ENCODE measurements around the gene PATJ.

PATJ gene

GRCh38 chr1:62045574-62045973, 303.3 kb downstream of the PATJ start:
- no peak overlapping the region for H3K9ac ChIP-seq (ENCODE audit: low read length in 2 of 2)
- no peaks in the 10 kb centered on the region for H3K9me3 ChIP-seq (ENCODE audit: control insufficient read depth in 2 of 2, low read length in 2 of 2)
- H3K36me3 ChIP-seq (ENCODE audit: control insufficient read depth in 2 of 2, insufficient read depth in 2 of 2, low read length in 2 of 2) = no peaks in the 10 kb centered on the region
- no peak overlapping the region for H3K4me3 ChIP-seq (ENCODE audit: low read length in 2 of 2)
- peaks cover 2% of the 10 kb centered on the region for H3K4me1 ChIP-seq (ENCODE audit: control insufficient read depth, insufficient read depth, low read length)
- no peak overlapping the region for H3K27ac ChIP-seq (ENCODE audit: low read length)
- H3K27me3 ChIP-seq (ENCODE audit: control insufficient read depth in 1 of 2, insufficient read depth in 2 of 2, low read length in 2 of 2) = no peaks in the 10 kb centered on the region

GRCh38 chr1:62046927-62047326, 304.6 kb downstream of the PATJ start:
- Histone ChIP-seq H3K4me1 (ENCODE audit: control insufficient read depth, insufficient read depth, low read length) (peaks cover 2% of the 10 kb centered on the region), H3K36me3 (ENCODE audit: control insufficient read depth in 2 of 2, insufficient read depth in 2 of 2, low read length in 2 of 2) (peaks cover 0 to 2% of the 10 kb centered on the region in 2 donors), H3K9me3 (ENCODE audit: control insufficient read depth in 2 of 2, low read length in 2 of 2) (no peaks in the 10 kb centered on the region), H3K27ac (ENCODE audit: low read length) (no peak overlapping the region), H3K9ac (ENCODE audit: low read length in 2 of 2) (no peak overlapping the region), H3K27me3 (ENCODE audit: control insufficient read depth in 1 of 2, insufficient read depth in 2 of 2, low read length in 2 of 2) (no peaks in the 10 kb centered on the region), H3K4me3 (ENCODE audit: low read length in 2 of 2) (no peak overlapping the region)

GRCh38 chr1:62050165-62050564, 307.9 kb downstream of the PATJ start:
- Histone ChIP-seq H3K9me3 (ENCODE audit: control insufficient read depth in 2 of 2, low read length in 2 of 2) (no peaks in the 10 kb centered on the region), H3K36me3 (ENCODE audit: control insufficient read depth in 2 of 2, insufficient read depth in 2 of 2, low read length in 2 of 2) (peaks cover 0 to 2% of the 10 kb centered on the region in 2 donors), H3K27me3 (ENCODE audit: control insufficient read depth in 1 of 2, insufficient read depth in 2 of 2, low read length in 2 of 2) (no peaks in the 10 kb centered on the region), H3K9ac (ENCODE audit: low read length in 2 of 2) (no peak overlapping the region), H3K4me3 (ENCODE audit: low read length in 2 of 2) (no peak overlapping the region), H3K27ac (ENCODE audit: low read length) (no peak overlapping the region), H3K4me1 (ENCODE audit: control insufficient read depth, insufficient read depth, low read length) (peaks cover 2% of the 10 kb centered on the region)

- Histone ChIP-seq H3K36me3 (ENCODE audit: control insufficient read depth in 2 of 2, insufficient read depth in 2 of 2, low read length in 2 of 2) (peaks cover 0 to 2% of the 10 kb centered on the region in 2 donors), H3K27ac (ENCODE audit: low read length) (no peak overlapping the region), H3K9me3 (ENCODE audit: control insufficient read depth in 2 of 2, low read length in 2 of 2) (no peaks in the 10 kb centered on the region), H3K4me1 (ENCODE audit: control insufficient read depth, insufficient read depth, low read length) (no peaks in the 10 kb centered on the region), H3K27me3 (ENCODE audit: control insufficient read depth in 1 of 2, insufficient read depth in 2 of 2, low read length in 2 of 2) (no peaks in the 10 kb centered on the region), H3K9ac (ENCODE audit: low read length in 2 of 2) (no peak overlapping the region), H3K4me3 (ENCODE audit: low read length in 2 of 2) (no peak overlapping the region)
These were observed 310.7 kb downstream of the PATJ start for GRCh38 chr1:62052946-62053345.

- no peaks in the 10 kb centered on the region for H3K27me3 ChIP-seq (ENCODE audit: control insufficient read depth in 1 of 2, insufficient read depth in 2 of 2, low read length in 2 of 2)
- no peaks in the 10 kb centered on the region for H3K9me3 ChIP-seq (ENCODE audit: control insufficient read depth in 2 of 2, low read length in 2 of 2)
- H3K4me3 ChIP-seq (ENCODE audit: low read length in 2 of 2) = no peak overlapping the region
- H3K27ac ChIP-seq (ENCODE audit: low read length) = no peak overlapping the region
- H3K36me3 ChIP-seq (ENCODE audit: control insufficient read depth in 2 of 2, insufficient read depth in 2 of 2, low read length in 2 of 2) = peaks cover 0 to 2% of the 10 kb centered on the region in 2 donors
- no peak overlapping the region for H3K9ac ChIP-seq (ENCODE audit: low read length in 2 of 2)
- H3K4me1 ChIP-seq (ENCODE audit: control insufficient read depth, insufficient read depth, low read length) = no peaks in the 10 kb centered on the region
These were observed 311.9 kb downstream of the PATJ start for GRCh38 chr1:62054188-62054587.

- no peak overlapping the region for H3K27ac ChIP-seq (ENCODE audit: low read length)
- H3K9me3 ChIP-seq (ENCODE audit: control insufficient read depth in 2 of 2, low read length in 2 of 2) = no peaks in the 10 kb centered on the region
- no peak overlapping the region for H3K4me3 ChIP-seq (ENCODE audit: low read length in 2 of 2)
- H3K36me3 ChIP-seq (ENCODE audit: control insufficient read depth in 2 of 2, insufficient read depth in 2 of 2, low read length in 2 of 2) = no peaks in the 10 kb centered on the region
- H3K27me3 ChIP-seq (ENCODE audit: control insufficient read depth in 1 of 2, insufficient read depth in 2 of 2, low read length in 2 of 2) = no peaks in the 10 kb centered on the region
- no peak overlapping the region for H3K9ac ChIP-seq (ENCODE audit: low read length in 2 of 2)
- no peaks in the 10 kb centered on the region for H3K4me1 ChIP-seq (ENCODE audit: control insufficient read depth, insufficient read depth, low read length)
These were observed 314.9 kb downstream of the PATJ start for GRCh38 chr1:62057230-62057629.

GRCh38 chr1:62057641-62058290, 315.5 kb downstream of the PATJ start:
- no peaks in the 10 kb centered on the region for H3K27me3 ChIP-seq (ENCODE audit: control insufficient read depth in 1 of 2, insufficient read depth in 2 of 2, low read length in 2 of 2)
- no peak overlapping the region for H3K4me3 ChIP-seq (ENCODE audit: low read length in 2 of 2)
- no peak overlapping the region for H3K27ac ChIP-seq (ENCODE audit: low read length)
- no peaks in the 10 kb centered on the region for H3K9me3 ChIP-seq (ENCODE audit: control insufficient read depth in 2 of 2, low read length in 2 of 2)
- H3K4me1 ChIP-seq (ENCODE audit: control insufficient read depth, insufficient read depth, low read length) = no peaks in the 10 kb centered on the region
- H3K9ac ChIP-seq (ENCODE audit: low read length in 2 of 2) = no peak overlapping the region
- H3K36me3 ChIP-seq (ENCODE audit: control insufficient read depth in 2 of 2, insufficient read depth in 2 of 2, low read length in 2 of 2) = no peaks in the 10 kb centered on the region

- Histone ChIP-seq H3K27ac (ENCODE audit: low read length) (no peak overlapping the region), H3K36me3 (ENCODE audit: control insufficient read depth in 2 of 2, insufficient read depth in 2 of 2, low read length in 2 of 2) (no peaks in the 10 kb centered on the region), H3K9me3 (ENCODE audit: control insufficient read depth in 2 of 2, low read length in 2 of 2) (no peaks in the 10 kb centered on the region), H3K27me3 (ENCODE audit: control insufficient read depth in 1 of 2, insufficient read depth in 2 of 2, low read length in 2 of 2) (no peaks in the 10 kb centered on the region), H3K9ac (ENCODE audit: low read length in 2 of 2) (no peak overlapping the region), H3K4me3 (ENCODE audit: low read length in 2 of 2) (no peak overlapping the region), H3K4me1 (ENCODE audit: control insufficient read depth, insufficient read depth, low read length) (no peaks in the 10 kb centered on the region)
These were observed 316.7 kb downstream of the PATJ start for GRCh38 chr1:62058956-62059355.

- H3K4me1 ChIP-seq (ENCODE audit: control insufficient read depth, insufficient read depth, low read length) = no peaks in the 10 kb centered on the region
- H3K27ac ChIP-seq (ENCODE audit: low read length) = no peak overlapping the region
- H3K9me3 ChIP-seq (ENCODE audit: control insufficient read depth in 2 of 2, low read length in 2 of 2) = peaks cover 0 to 4% of the 10 kb centered on the region in 2 donors
- no peak overlapping the region for H3K4me3 ChIP-seq (ENCODE audit: low read length in 2 of 2)
- no peaks in the 10 kb centered on the region for H3K36me3 ChIP-seq (ENCODE audit: control insufficient read depth in 2 of 2, insufficient read depth in 2 of 2, low read length in 2 of 2)
- H3K9ac ChIP-seq (ENCODE audit: low read length in 2 of 2) = no peak overlapping the region
- H3K27me3 ChIP-seq (ENCODE audit: control insufficient read depth in 1 of 2, insufficient read depth in 2 of 2, low read length in 2 of 2) = no peaks in the 10 kb centered on the region
These were observed 319.8 kb downstream of the PATJ start for GRCh38 chr1:62062087-62062486.

- no peak overlapping the region for H3K9ac ChIP-seq (ENCODE audit: low read length in 2 of 2)
These were observed 322.6 kb downstream of the PATJ start for GRCh38 chr1:62064829-62065407.

GRCh38 chr1:62066713-62067112, 324.4 kb downstream of the PATJ start:
- no peak overlapping the region for H3K9ac ChIP-seq (ENCODE audit: low read length in 2 of 2)
- H3K27ac ChIP-seq (ENCODE audit: low read length) = no peak overlapping the region
- H3K4me3 ChIP-seq (ENCODE audit: low read length in 2 of 2) = no peak overlapping the region
- no peaks in the 10 kb centered on the region for H3K36me3 ChIP-seq (ENCODE audit: control insufficient read depth in 2 of 2, insufficient read depth in 2 of 2, low read length in 2 of 2)
- H3K9me3 ChIP-seq (ENCODE audit: control insufficient read depth in 2 of 2, low read length in 2 of 2) = peaks cover 0 to 4% of the 10 kb centered on the region in 2 donors
- no peaks in the 10 kb centered on the region for H3K27me3 ChIP-seq (ENCODE audit: control insufficient read depth in 1 of 2, insufficient read depth in 2 of 2, low read length in 2 of 2)
- peaks cover 14% of the 10 kb centered on the region for H3K4me1 ChIP-seq (ENCODE audit: control insufficient read depth, insufficient read depth, low read length)

More at GRCh38 chr1:62064829-62065407, 322.6 kb downstream of the PATJ start:
- H3K4me3 ChIP-seq (ENCODE audit: low read length in 2 of 2) = no peak overlapping the region
- H3K9me3 ChIP-seq (ENCODE audit: control insufficient read depth in 2 of 2, low read length in 2 of 2) = peaks cover 0 to 4% of the 10 kb centered on the region in 2 donors
- no peaks in the 10 kb centered on the region for H3K36me3 ChIP-seq (ENCODE audit: control insufficient read depth in 2 of 2, insufficient read depth in 2 of 2, low read length in 2 of 2)
- no peak overlapping the region for H3K27ac ChIP-seq (ENCODE audit: low read length)
- H3K27me3 ChIP-seq (ENCODE audit: control insufficient read depth in 1 of 2, insufficient read depth in 2 of 2, low read length in 2 of 2) = no peaks in the 10 kb centered on the region
- H3K4me1 ChIP-seq (ENCODE audit: control insufficient read depth, insufficient read depth, low read length) = peaks cover 13% of the 10 kb centered on the region

All from stomach smooth muscle (tissue), 2 donors.